Karpas-422 (cell line): ENCODE results near the gene EYA4. TPM values are rescaled to one million over a fixed set of nuclear protein-coding genes. Genes with fewer than 3 reads are reported as not detected.

ENCODE experiments used
- DNase-seq: peaks from one replicate; pipeline ENCODE4 v3.0.0-alpha.2; 2015
- H2AFZ ChIP-seq: fragments of 200-600 bp; sonication (generic); 2 replicates; pipeline ENCODE4 v1.6.1; 2014; ENCODE audit warnings: antibody characterized with exemption, low read length, mixed read lengths
- H3K27ac ChIP-seq: fragments of 200-600 bp; sonication (generic); 2 replicates; pipeline ENCODE4 v1.5.1; 2014; ENCODE audit warnings: mild to moderate bottlenecking, low read length, moderate library complexity
- H3K27me3 ChIP-seq: fragments of 200-600 bp; sonication (generic); 2 replicates; pipeline ENCODE4 v1.6.1; 2014; ENCODE audit warnings: low read length, mixed read lengths
- H3K36me3 ChIP-seq: fragments of 200-600 bp; sonication (generic); 2 replicates; pipeline ENCODE4 v1.6.1; 2014; ENCODE audit warnings: low read length, mixed read lengths; ENCODE audit not compliant: insufficient read depth
- H3K4me1 ChIP-seq: fragments of 200-600 bp; sonication (generic); 2 replicates; pipeline ENCODE4 v1.6.1; 2014; ENCODE audit warnings: mild to moderate bottlenecking, low read length, mixed read lengths
- H3K4me2 ChIP-seq: fragments of 200-600 bp; sonication (generic); 2 replicates; pipeline ENCODE4 v1.6.1; 2014; ENCODE audit warnings: low read length, low read depth, mild to moderate bottlenecking; ENCODE audit not compliant: poor library complexity, severe bottlenecking
- H3K4me3 ChIP-seq: fragments of 200-600 bp; sonication (generic); 2 replicates; pipeline ENCODE4 v1.5.1; 2014; ENCODE audit warnings: mild to moderate bottlenecking, antibody characterized with exemption, low read length, mixed read lengths
- H3K79me2 ChIP-seq: fragments of 200-600 bp; sonication (generic); 2 replicates; pipeline ENCODE4 v1.6.1; 2014; ENCODE audit warnings: mild to moderate bottlenecking, low read length, mixed read lengths
- H3K9ac ChIP-seq: fragments of 200-600 bp; sonication (generic); 2 replicates; pipeline ENCODE4 v1.6.0; 2014; ENCODE audit warnings: low read length
- H3K9me2 ChIP-seq: fragments of 200-600 bp; sonication (generic), shearing (Covaris generic); replicated peaks from 2 replicates; pipeline ENCODE4 v1.6.0; 2014; ENCODE audit warnings: mild to moderate bottlenecking, low read length, moderate library complexity; ENCODE audit not compliant: insufficient read depth
- H3K9me3 ChIP-seq: fragments of 300-700, 200-600 bp; sonication (generic); 2 replicates; pipeline ENCODE4 v1.6.1; 2014; ENCODE audit warnings: low read length, mixed read lengths
- H4K20me1 ChIP-seq: fragments of 200-600 bp; sonication (generic); 2 replicates; pipeline ENCODE4 v1.6.1; 2014; ENCODE audit warnings: mild to moderate bottlenecking, antibody characterized with exemption, low read length, low read depth; ENCODE audit not compliant: insufficient read depth
- total RNA-seq: library from RNA; depleted of rRNA; stranded (reverse); fragments of >200 nt; shearing (Covaris generic); gene quantifications from 2 replicates; pipeline ENCODE4 v1.2.3, GENCODE V29; 2014; ENCODE audit warnings: low replicate concordance; rRNA removed

Gene EYA4
- total RNA-seq: not detected in 2 replicates

- no peaks in the 10 kb centered on the region for H4K20me1 ChIP-seq
- no peak within 1 kb of the TSS for H3K9ac ChIP-seq
- no peak within 1 kb of the TSS for H2AFZ ChIP-seq
- no peak for DNase-seq
- no peaks in the 10 kb centered on the region for H3K27me3 ChIP-seq
- H3K4me3 ChIP-seq: no peak within 1 kb of the TSS
- no peak within 1 kb of the TSS for H3K27ac ChIP-seq
- H3K4me2 ChIP-seq: no peak within 1 kb of the TSS
- H3K9me2 ChIP-seq: no peaks in the 10 kb centered on the region
- no peaks in the 10 kb centered on the region for H3K36me3 ChIP-seq
- no peaks in the 10 kb centered on the region for H3K4me1 ChIP-seq
- H3K79me2 ChIP-seq: no peaks in the 10 kb centered on the region
- no peaks in the 10 kb centered on the region for H3K9me3 ChIP-seq
Observed at GRCh38 chr6:133241086-133241900, at the start of gene EYA4. Gene EYA4, plus strand, starts transcription at chr6:133241357. Its CDS starts 33,424 bp downstream, at chr6:133274781.

DNA sequence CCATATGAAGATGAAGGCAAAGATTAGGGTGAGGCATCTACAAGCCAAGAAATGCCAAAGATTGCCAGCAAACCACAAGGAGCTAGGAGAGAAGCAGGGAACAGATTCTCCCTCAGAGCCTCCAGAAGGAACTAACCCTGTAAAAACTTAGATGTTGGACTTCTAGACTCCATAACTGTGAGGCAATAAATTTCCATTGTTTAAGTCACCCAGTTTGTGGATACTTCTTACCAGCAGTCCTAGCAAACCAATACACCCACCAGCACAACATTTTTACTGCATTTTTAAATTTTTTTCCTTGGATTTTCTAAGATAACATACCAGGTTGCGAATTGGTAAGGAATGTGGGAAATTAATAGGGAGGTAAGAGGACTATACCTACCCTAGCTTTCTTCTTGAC lies 47.8 kb upstream of the EYA4 start:
- no peak overlapping the region for H3K27ac ChIP-seq

DNA sequence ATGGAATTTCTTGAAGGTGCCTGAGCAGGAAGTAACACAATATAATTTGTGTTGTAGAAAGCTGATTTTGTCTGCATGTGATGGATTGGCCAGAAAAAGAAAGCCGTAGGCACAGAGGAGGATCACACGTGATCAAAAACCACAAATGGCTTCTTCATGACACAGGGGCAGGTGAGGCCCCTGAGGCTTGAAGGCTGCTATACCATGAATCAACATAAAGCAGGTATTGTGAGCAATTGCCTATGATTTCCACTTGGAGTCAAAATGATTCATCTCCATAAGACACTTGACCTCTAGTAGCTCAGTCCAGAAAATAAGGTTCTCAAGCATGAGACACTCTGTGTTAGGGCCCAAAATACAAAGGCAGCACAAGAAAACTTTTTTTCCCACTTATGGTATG lies 42.4 kb upstream of the EYA4 start:
- H3K4me1 ChIP-seq: no peaks in the 10 kb centered on the region
- H3K4me2 ChIP-seq: no peak overlapping the region
- H3K79me2 ChIP-seq: no peaks in the 10 kb centered on the region
- DNase-seq: no peak
- peaks cover 6% of the 10 kb centered on the region; the same call in 1 of the 2 replicates for H3K27me3 ChIP-seq
- H4K20me1 ChIP-seq: no peaks in the 10 kb centered on the region
- no peak overlapping the region for H3K27ac ChIP-seq
- H3K36me3 ChIP-seq: no peaks in the 10 kb centered on the region
- H3K4me3 ChIP-seq: no peak overlapping the region
- H3K9me3 ChIP-seq: no peaks in the 10 kb centered on the region
- no peak overlapping the region for H2AFZ ChIP-seq
- no peak overlapping the region for H3K9ac ChIP-seq
- no peaks in the 10 kb centered on the region for H3K9me2 ChIP-seq

More for the DNA sequence above, 47.8 kb upstream of the EYA4 start:
- H3K27me3 ChIP-seq: peaks cover 6% of the 10 kb centered on the region; the same call in 1 of the 2 replicates
- no peaks in the 10 kb centered on the region for H3K36me3 ChIP-seq
- H4K20me1 ChIP-seq: no peaks in the 10 kb centered on the region
- DNase-seq: no peak
- no peaks in the 10 kb centered on the region for H3K9me3 ChIP-seq
- H3K79me2 ChIP-seq: no peaks in the 10 kb centered on the region
- H3K9me2 ChIP-seq: no peaks in the 10 kb centered on the region
- H3K9ac ChIP-seq: no peak overlapping the region
- no peak overlapping the region for H3K4me3 ChIP-seq
- no peaks in the 10 kb centered on the region for H3K4me1 ChIP-seq
- H3K4me2 ChIP-seq: no peak overlapping the region
- no peak overlapping the region for H2AFZ ChIP-seq

DNA sequence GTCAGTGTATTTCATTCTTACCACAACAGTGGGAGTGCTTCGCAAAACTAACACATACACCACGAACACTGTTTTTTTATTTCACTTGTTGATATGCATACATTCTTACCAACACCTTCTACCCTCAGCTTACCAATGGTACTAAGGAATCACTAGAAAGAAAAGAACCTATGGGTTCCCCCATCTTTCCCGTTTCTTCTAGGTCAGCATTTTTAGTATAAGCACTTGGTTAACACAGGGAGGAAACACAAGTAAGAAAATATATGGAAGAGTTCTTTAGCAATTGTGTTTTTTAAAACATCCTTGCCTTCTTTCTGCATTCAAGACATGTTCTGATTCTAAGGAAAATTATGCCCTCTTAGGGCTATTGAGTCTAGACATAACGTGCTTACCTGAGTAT lies 39.9 kb upstream of the EYA4 start:
- Histone ChIP-seq H2AFZ (no peak overlapping the region), H3K9me2 (no peaks in the 10 kb centered on the region), H3K27me3 (no peaks in the 10 kb centered on the region), H4K20me1 (no peaks in the 10 kb centered on the region), H3K79me2 (no peaks in the 10 kb centered on the region), H3K9me3 (no peaks in the 10 kb centered on the region), H3K9ac (no peak overlapping the region), H3K4me2 (no peak overlapping the region), H3K36me3 (no peaks in the 10 kb centered on the region), H3K27ac (no peak overlapping the region), H3K4me3 (no peak overlapping the region), H3K4me1 (no peaks in the 10 kb centered on the region)
- no peak for DNase-seq

DNA sequence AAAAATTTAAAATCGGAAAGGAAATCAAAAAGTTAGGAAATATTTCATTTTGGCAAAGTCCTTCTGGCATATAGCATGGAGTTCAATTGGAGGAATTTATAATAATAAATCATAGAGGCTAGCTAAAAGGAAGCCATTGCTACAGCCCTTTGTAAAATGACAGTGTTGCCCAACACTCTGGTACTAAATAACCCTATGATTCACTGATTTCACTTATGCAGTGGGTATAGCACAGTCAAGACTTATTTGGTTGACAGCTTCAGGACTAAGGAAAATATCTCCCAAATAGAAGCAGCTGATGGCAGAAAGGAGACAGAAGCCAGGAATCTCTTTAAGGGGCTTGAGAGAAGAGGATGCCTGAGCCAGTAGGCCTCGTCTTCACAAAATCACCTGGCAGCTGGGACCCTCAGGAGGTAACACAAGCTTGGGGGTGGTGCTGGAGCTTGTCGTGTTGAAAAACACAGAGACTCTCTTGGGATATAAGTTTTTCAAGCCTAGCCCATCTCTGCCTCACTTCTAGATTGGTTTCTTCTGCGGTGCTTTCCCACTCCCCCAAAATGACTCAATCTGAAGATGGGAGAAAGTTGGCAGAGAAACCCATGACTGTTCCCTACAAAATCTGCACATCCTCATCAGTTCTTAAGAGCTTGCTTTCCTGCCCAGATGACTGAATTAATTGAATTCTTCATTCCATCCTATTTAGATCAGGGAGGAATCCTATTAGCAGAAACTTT lies 38.4 kb upstream of the EYA4 start:
- Histone ChIP-seq H2AFZ (no peak overlapping the region), H3K4me2 (no peak overlapping the region), H3K27ac (no peak overlapping the region), H3K27me3 (no peaks in the 10 kb centered on the region), H3K36me3 (no peaks in the 10 kb centered on the region), H3K9me2 (no peaks in the 10 kb centered on the region), H4K20me1 (no peaks in the 10 kb centered on the region), H3K4me3 (no peak overlapping the region), H3K9ac (no peak overlapping the region), H3K79me2 (no peaks in the 10 kb centered on the region), H3K9me3 (no peaks in the 10 kb centered on the region), H3K4me1 (no peaks in the 10 kb centered on the region)
- no peak for DNase-seq

DNA sequence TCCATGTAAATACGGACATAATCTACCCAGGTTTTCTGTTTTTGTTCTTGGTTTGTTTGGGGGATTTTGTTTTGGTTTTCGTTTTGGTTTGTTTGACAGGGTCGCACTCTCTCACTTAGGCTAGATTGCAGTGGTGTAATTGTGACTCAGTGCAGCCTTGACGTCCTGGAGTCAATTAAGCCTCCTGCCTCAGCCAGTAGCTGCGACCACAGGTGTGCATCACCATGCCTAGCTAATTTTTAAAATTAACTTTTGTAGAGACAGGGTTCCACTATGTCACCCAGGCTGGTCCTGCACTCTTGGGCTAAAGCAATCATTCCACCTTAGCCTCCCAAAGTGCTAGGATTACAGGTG lies 37.8 kb upstream of the EYA4 start:
- Histone ChIP-seq H3K27me3 (no peaks in the 10 kb centered on the region), H3K4me3 (no peak overlapping the region), H3K9ac (no peak overlapping the region), H2AFZ (no peak overlapping the region), H3K4me1 (no peaks in the 10 kb centered on the region), H4K20me1 (no peaks in the 10 kb centered on the region), H3K9me2 (no peaks in the 10 kb centered on the region), H3K79me2 (no peaks in the 10 kb centered on the region), H3K9me3 (no peaks in the 10 kb centered on the region), H3K27ac (no peak overlapping the region), H3K36me3 (no peaks in the 10 kb centered on the region), H3K4me2 (no peak overlapping the region)
- no peak for DNase-seq

GRCh38 chr6:133205304-133205703 lies 35.9 kb upstream of the EYA4 start:
- no peaks in the 10 kb centered on the region for H3K27me3 ChIP-seq
- no peaks in the 10 kb centered on the region for H4K20me1 ChIP-seq
- H3K9me2 ChIP-seq: no peaks in the 10 kb centered on the region
- H3K4me2 ChIP-seq: no peak overlapping the region
- H3K79me2 ChIP-seq: no peaks in the 10 kb centered on the region
- no peak overlapping the region for H2AFZ ChIP-seq
- no peak overlapping the region for H3K9ac ChIP-seq
- DNase-seq: no peak
- 0 out of 2 replicates have a peak, but pooled peaks cover 4% of the 10 kb centered on the region for H3K9me3 ChIP-seq
- H3K27ac ChIP-seq: no peak overlapping the region
- H3K4me3 ChIP-seq: no peak overlapping the region
- no peaks in the 10 kb centered on the region for H3K36me3 ChIP-seq
- no peaks in the 10 kb centered on the region for H3K4me1 ChIP-seq

DNA sequence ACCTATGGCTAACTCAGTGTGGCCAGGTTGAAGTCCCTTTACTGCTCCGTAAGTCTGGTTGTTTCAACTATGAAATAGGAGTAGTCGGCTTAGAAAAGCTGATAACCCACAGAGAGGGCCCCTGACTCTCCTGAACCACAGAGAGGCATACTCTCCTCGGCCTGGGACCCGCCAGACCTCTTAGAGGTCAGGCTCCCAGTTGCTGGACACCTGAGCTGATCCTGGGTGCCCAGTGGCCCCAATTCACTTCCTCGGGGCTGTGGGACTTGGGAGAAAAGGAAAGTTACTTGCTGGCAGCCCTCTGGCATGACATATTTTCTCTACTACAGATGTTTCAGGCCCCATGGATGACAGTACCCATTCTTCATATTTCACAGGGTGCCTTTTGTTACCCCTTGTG lies 34.2 kb upstream of the EYA4 start:
- DNase-seq: no peak
- Histone ChIP-seq H3K27me3 (no peaks in the 10 kb centered on the region), H3K36me3 (no peaks in the 10 kb centered on the region), H3K79me2 (no peaks in the 10 kb centered on the region), H3K9ac (no peak overlapping the region), H3K4me1 (no peaks in the 10 kb centered on the region), H3K9me3 (0 out of 2 replicates have a peak, but pooled peaks cover 4% of the 10 kb centered on the region), H2AFZ (no peak overlapping the region), H3K27ac (no peak overlapping the region), H4K20me1 (no peaks in the 10 kb centered on the region), H3K4me3 (no peak overlapping the region), H3K9me2 (no peaks in the 10 kb centered on the region), H3K4me2 (no peak overlapping the region)
